ENCODE results near the gene TRIM61.

The TRIM61 gene

DNA sequence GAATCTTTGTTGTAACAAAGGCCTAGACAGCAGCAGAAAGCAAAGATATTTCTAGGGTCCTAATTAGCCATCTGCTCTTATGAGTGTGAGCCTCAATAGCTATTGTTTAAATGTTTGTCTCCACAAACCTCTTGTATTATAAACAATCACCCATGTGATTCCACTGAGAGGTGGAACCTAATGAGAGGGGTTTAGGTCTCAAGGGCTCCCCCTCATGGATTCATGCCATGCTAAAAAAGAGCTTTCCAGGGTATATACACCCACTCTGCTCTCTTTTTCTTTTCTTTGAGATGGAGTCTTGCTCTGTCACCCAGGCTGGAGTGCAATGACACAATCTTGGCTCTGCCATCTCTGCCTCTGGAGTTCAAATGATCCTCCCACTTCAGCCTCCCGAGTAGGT, 42.1 kb downstream of the TRIM61 start:
- Histone ChIP-seq H3K4me2 (ENCODE audit: low read depth, low read length) (no peak overlapping the region), H3K4me3 (ENCODE audit: low read length) (no peak overlapping the region), H4K20me1 (ENCODE audit: insufficient read depth, low read length) (no peaks in the 10 kb centered on the region), H3K27me3 (replicated peaks; ENCODE audit: insufficient read depth, low read length) (no peaks in the 10 kb centered on the region), H2AFZ (ENCODE audit: low read length) (no peak overlapping the region), H3F3A (ENCODE audit: insufficient read depth, low read length) (no peaks in the 10 kb centered on the region), H3K79me2 (ENCODE audit: low read length) (no peaks in the 10 kb centered on the region), H3K4me1 (ENCODE audit: low read length) (peaks cover 22% of the 10 kb centered on the region), H3K36me3 (replicated peaks; ENCODE audit: insufficient read depth, low read length) (no peaks in the 10 kb centered on the region), H3K9me2 (replicated peaks; ENCODE audit: insufficient read depth, low read length) (no peaks in the 10 kb centered on the region), H3K27ac (ENCODE audit: low read length) (no peak overlapping the region), H3K9ac (ENCODE audit: low read length) (no peak overlapping the region), H3K9me3 (replicated peaks; ENCODE audit: insufficient read depth, low read length) (no peaks in the 10 kb centered on the region)
- DNase-seq, result peak; percentile 26
- TF ChIP-seq, protein P1, sequence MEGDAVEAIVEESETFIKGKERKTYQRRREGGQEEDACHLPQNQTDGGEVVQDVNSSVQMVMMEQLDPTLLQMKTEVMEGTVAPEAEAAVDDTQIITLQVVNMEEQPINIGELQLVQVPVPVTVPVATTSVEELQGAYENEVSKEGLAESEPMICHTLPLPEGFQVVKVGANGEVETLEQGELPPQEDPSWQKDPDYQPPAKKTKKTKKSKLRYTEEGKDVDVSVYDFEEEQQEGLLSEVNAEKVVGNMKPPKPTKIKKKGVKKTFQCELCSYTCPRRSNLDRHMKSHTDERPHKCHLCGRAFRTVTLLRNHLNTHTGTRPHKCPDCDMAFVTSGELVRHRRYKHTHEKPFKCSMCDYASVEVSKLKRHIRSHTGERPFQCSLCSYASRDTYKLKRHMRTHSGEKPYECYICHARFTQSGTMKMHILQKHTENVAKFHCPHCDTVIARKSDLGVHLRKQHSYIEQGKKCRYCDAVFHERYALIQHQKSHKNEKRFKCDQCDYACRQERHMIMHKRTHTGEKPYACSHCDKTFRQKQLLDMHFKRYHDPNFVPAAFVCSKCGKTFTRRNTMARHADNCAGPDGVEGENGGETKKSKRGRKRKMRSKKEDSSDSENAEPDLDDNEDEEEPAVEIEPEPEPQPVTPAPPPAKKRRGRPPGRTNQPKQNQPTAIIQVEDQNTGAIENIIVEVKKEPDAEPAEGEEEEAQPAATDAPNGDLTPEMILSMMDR (IDR thresholded peaks at IDR 0.05; ENCODE audit: low read length), result peak; percentile 28
- no peak for TF ChIP-seq EZH2 (optimal IDR thresholded peaks at IDR 0.05; ENCODE audit: low read depth, low read length)

DNA sequence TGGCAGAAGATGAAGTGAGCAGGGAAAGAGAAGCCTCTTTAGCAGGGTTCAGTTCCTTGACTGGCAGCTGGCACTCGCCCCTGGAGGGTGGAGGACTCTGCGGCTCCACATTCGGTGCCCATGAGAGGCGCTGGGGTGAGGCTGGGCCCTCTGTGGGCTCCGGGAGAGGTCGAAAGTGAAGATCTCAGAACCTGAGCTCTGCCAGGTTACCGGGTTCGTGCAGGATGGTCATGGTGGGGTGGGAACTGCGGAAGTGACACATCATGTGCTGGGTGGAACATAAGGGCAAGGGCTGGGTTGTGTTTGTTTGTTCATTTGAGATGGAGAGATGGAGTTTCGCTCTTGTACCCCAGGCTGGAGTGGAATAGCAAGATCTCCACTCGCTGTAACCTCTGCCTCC, 44.2 kb downstream of the TRIM61 start:
- Histone ChIP-seq H3F3A (ENCODE audit: insufficient read depth, low read length) (no peaks in the 10 kb centered on the region), H2AFZ (ENCODE audit: low read length) (no peak overlapping the region), H3K4me1 (ENCODE audit: low read length) (peaks cover 22% of the 10 kb centered on the region), H3K36me3 (replicated peaks; ENCODE audit: insufficient read depth, low read length) (no peaks in the 10 kb centered on the region), H3K27ac (ENCODE audit: low read length) (no peak overlapping the region), H3K4me2 (ENCODE audit: low read depth, low read length) (no peak overlapping the region), H3K9me2 (replicated peaks; ENCODE audit: insufficient read depth, low read length) (no peaks in the 10 kb centered on the region), H3K9ac (ENCODE audit: low read length) (no peak overlapping the region), H3K4me3 (ENCODE audit: low read length) (no peak overlapping the region), H3K79me2 (ENCODE audit: low read length) (no peaks in the 10 kb centered on the region), H3K9me3 (replicated peaks; ENCODE audit: insufficient read depth, low read length) (no peaks in the 10 kb centered on the region), H3K27me3 (replicated peaks; ENCODE audit: insufficient read depth, low read length) (no peaks in the 10 kb centered on the region), H4K20me1 (ENCODE audit: insufficient read depth, low read length) (no peaks in the 10 kb centered on the region)
- no peak for DNase-seq
- TF ChIP-seq EZH2 (optimal IDR thresholded peaks at IDR 0.05; ENCODE audit: low read depth, low read length) (no peak), EZH2phosphoT487 (IDR thresholded peaks at IDR 0.05; ENCODE audit: low read length) (no peak)
- TF ChIP-seq, protein P1 (IDR thresholded peaks at IDR 0.05; ENCODE audit: low read length), result no peak

DNA sequence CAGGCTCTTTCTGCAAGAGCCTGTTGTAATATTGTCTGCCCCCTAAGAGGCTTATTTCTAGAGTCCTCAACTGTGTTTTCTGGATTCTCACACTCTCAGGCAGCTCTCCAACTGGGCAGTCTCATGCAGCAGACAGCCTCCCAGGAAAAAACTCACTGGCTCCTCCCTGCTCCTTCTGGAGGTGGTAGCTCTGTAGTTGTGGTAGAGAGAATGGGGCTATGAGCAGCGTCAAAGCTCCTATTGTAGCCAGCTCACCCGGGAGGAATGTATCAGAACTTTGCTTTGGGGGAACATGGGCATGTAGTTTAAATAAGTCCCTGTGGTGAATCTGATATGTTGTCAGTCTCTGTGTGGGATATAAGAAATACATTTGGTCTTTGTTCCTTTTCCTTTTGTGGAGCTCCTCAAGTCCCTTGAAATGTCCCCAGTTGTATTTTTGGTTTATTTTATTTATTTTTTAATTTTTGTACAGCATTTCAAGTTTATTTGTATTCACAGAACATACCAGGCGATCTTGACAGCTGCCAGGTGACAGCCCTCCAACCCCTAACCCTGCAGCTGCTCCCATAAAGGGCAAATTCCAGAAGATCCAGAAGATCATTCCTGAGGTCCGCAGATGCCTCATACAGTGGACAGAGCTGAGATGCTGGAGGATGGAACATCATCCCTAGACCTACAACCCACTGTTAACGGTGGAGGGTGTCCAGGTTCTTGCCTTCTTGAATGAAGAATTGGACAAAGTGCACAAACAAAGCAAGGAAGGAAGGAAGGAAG, 45.7 kb downstream of the TRIM61 start:
- H3K9ac ChIP-seq (ENCODE audit: low read length), result no peak overlapping the region
- H2AFZ ChIP-seq (ENCODE audit: low read length), result peak overlapping the region; percentile 41; the same call in 1 of the 2 replicates
- no peaks in the 10 kb centered on the region for H3K27me3 ChIP-seq (replicated peaks; ENCODE audit: insufficient read depth, low read length)
- no peaks in the 10 kb centered on the region for H3K79me2 ChIP-seq (ENCODE audit: low read length)
- H3K27ac ChIP-seq (ENCODE audit: low read length), result no peak overlapping the region
- no peaks in the 10 kb centered on the region for H3F3A ChIP-seq (ENCODE audit: insufficient read depth, low read length)
- H3K9me3 ChIP-seq (replicated peaks; ENCODE audit: insufficient read depth, low read length), result no peaks in the 10 kb centered on the region
- no peak for DNase-seq
- H3K9me2 ChIP-seq (replicated peaks; ENCODE audit: insufficient read depth, low read length), result no peaks in the 10 kb centered on the region
- no peaks in the 10 kb centered on the region for H4K20me1 ChIP-seq (ENCODE audit: insufficient read depth, low read length)
- TF ChIP-seq, protein P1 (IDR thresholded peaks at IDR 0.05; ENCODE audit: low read length), result no peak
- TF ChIP-seq EZH2phosphoT487 (IDR thresholded peaks at IDR 0.05; ENCODE audit: low read length), result no peak
- TF ChIP-seq EZH2 (optimal IDR thresholded peaks at IDR 0.05; ENCODE audit: low read depth, low read length), result no peak
- peaks cover 10% of the 10 kb centered on the region for H3K4me1 ChIP-seq (ENCODE audit: low read length)
- no peak overlapping the region; the same call in 1 of the 2 replicates for H3K4me2 ChIP-seq (ENCODE audit: low read depth, low read length)
- no peak overlapping the region for H3K4me3 ChIP-seq (ENCODE audit: low read length)
- H3K36me3 ChIP-seq (replicated peaks; ENCODE audit: insufficient read depth, low read length), result no peaks in the 10 kb centered on the region
